H9 (cell line): ENCODE results near the gene ANK3. TPM values are rescaled to one million over a fixed set of nuclear protein-coding genes. Genes with fewer than 3 reads are reported as not detected.

Source experiments
- DNase-seq: peaks from one replicate; pipeline ENCODE4 v3.0.0-alpha.2; 2017
- H2AFZ ChIP-seq: one replicate; pipeline ENCODE4 v1.6.1; 2013; ENCODE audit warnings: mild to moderate bottlenecking, low read length, control low read depth, moderate library complexity
- H2AK5ac ChIP-seq: 2 replicates; pipeline ENCODE4 v1.6.1; 2013; ENCODE audit warnings: low read length, control low read depth, mixed read lengths; ENCODE audit not compliant: insufficient read length
- H2BK120ac ChIP-seq: one replicate; pipeline ENCODE4 v1.6.1; 2013; ENCODE audit warnings: low read depth, mild to moderate bottlenecking, low read length, control low read depth, inconsistent platforms; ENCODE audit not compliant: poor library complexity, severe bottlenecking
- H2BK12ac ChIP-seq: 2 replicates; pipeline ENCODE4 v1.6.1; 2013; ENCODE audit warnings: low read length, control low read depth, mixed read lengths, low read depth; ENCODE audit not compliant: insufficient read length
- H2BK15ac ChIP-seq: 2 replicates; pipeline ENCODE4 v1.6.1; 2013; ENCODE audit warnings: low read depth, low read length, control low read depth
- H2BK20ac ChIP-seq: one replicate; pipeline ENCODE4 v1.6.1; 2013; ENCODE audit warnings: low read depth, mild to moderate bottlenecking, low read length, control low read depth, inconsistent platforms; ENCODE audit not compliant: poor library complexity, severe bottlenecking
- H2BK5ac ChIP-seq: 2 replicates; pipeline ENCODE4 v1.6.1; 2013; ENCODE audit warnings: low read length, control low read depth, mixed read lengths; ENCODE audit not compliant: insufficient read length
- H3K14ac ChIP-seq: 2 replicates; pipeline ENCODE4 v1.6.1; 2013; ENCODE audit warnings: low read length, control low read depth; ENCODE audit not compliant: insufficient read depth
- H3K18ac ChIP-seq: 2 replicates; pipeline ENCODE4 v1.6.1; 2013; ENCODE audit warnings: low read depth, mild to moderate bottlenecking, mixed read lengths, low read length, control low read depth; ENCODE audit not compliant: insufficient read length
- H3K23ac ChIP-seq: 2 replicates; pipeline ENCODE4 v1.6.1; 2013; ENCODE audit warnings: low read length, control low read depth, mixed read lengths, low read depth; ENCODE audit not compliant: insufficient read length
- H3K23me2 ChIP-seq: 2 replicates; pipeline ENCODE4 v1.6.1; 2013; ENCODE audit warnings: low read depth, mild to moderate bottlenecking, mixed read lengths, low read length, control low read depth; ENCODE audit not compliant: insufficient read length, poor library complexity, severe bottlenecking
- H3K27ac ChIP-seq: 2 replicates; pipeline ENCODE4 v1.5.1; 2013; ENCODE audit warnings: low read length, control low read depth, mixed read lengths, low read depth; ENCODE audit not compliant: insufficient read length
- H3K27me3 ChIP-seq: 2 replicates; pipeline ENCODE4 v1.6.1; 2013; ENCODE audit warnings: low read length, control low read depth, inconsistent platforms; ENCODE audit not compliant: insufficient read depth
- H3K4ac ChIP-seq: 2 replicates; pipeline ENCODE4 v1.6.1; 2013; ENCODE audit warnings: low read depth, mild to moderate bottlenecking, control low read depth, inconsistent platforms, low read length, moderate library complexity
- H3K4me1 ChIP-seq: 2 replicates; pipeline ENCODE4 v1.6.1; 2013; ENCODE audit warnings: low read length, control low read depth, inconsistent platforms; ENCODE audit not compliant: insufficient read depth
- H3K4me2 ChIP-seq: 2 replicates; pipeline ENCODE4 v1.6.1; 2013; ENCODE audit warnings: low read length, control low read depth, mixed read lengths; ENCODE audit not compliant: insufficient read length, insufficient read depth
- H3K56ac ChIP-seq: 2 replicates; pipeline ENCODE4 v1.6.1; 2013; ENCODE audit warnings: low read depth, mild to moderate bottlenecking, mixed read lengths, low read length, control low read depth; ENCODE audit not compliant: insufficient read length
- H3K79me1 ChIP-seq: 2 replicates; pipeline ENCODE4 v1.6.1; 2013; ENCODE audit warnings: low read depth, mild to moderate bottlenecking, moderate library complexity, low read length, control low read depth, inconsistent platforms; ENCODE audit not compliant: insufficient read depth, poor library complexity, severe bottlenecking
- H3K79me2 ChIP-seq: 2 replicates; pipeline ENCODE4 v1.6.1; 2013; ENCODE audit warnings: low read length, control low read depth, inconsistent platforms; ENCODE audit not compliant: insufficient read depth
- H3K9ac ChIP-seq: 2 replicates; pipeline ENCODE4 v1.6.1; 2013; ENCODE audit warnings: low read length, control low read depth, mixed read lengths; ENCODE audit not compliant: insufficient read length; ENCODE audit errors: extremely low read depth
- H3K9me3 ChIP-seq: one replicate; pipeline ENCODE4 v1.6.1; 2013; ENCODE audit warnings: low read depth, low read length, inconsistent platforms; ENCODE audit not compliant: control insufficient read depth
- H3T11ph ChIP-seq: one replicate; pipeline ENCODE4 v1.6.1; 2013; ENCODE audit warnings: mild to moderate bottlenecking, low read length, control low read depth, inconsistent platforms
- H4K20me1 ChIP-seq: one replicate; pipeline ENCODE4 v1.6.1; 2013; ENCODE audit not compliant: control insufficient read depth, insufficient read length, insufficient read depth
- H4K5ac ChIP-seq: 2 replicates; pipeline ENCODE4 v1.6.1; 2013; ENCODE audit warnings: low read depth, mild to moderate bottlenecking, mixed read lengths, low read length, control low read depth; ENCODE audit not compliant: insufficient read length
- H4K8ac ChIP-seq: replicated peaks from 2 replicates; pipeline ENCODE4 v1.6.1; 2013; ENCODE audit warnings: low read length, control low read depth, mixed read lengths, low read depth; ENCODE audit not compliant: insufficient read length
- H4K91ac ChIP-seq: 2 replicates; pipeline ENCODE4 v1.6.1; 2013; ENCODE audit warnings: low read depth, mild to moderate bottlenecking, moderate library complexity, mixed read lengths, low read length, control low read depth; ENCODE audit not compliant: insufficient read length
- H3K27ac Mint-ChIP-seq, 3 experiments: 2 replicates in 2 of 3; 3 replicates in 1 of 3; pipeline ENCODE4 v1.8.0; 2020 to 2021; ENCODE audit warnings: mixed read lengths in 3 of 3, mild to moderate bottlenecking in 1 of 3, moderate library complexity in 1 of 3
- H3K27me3 Mint-ChIP-seq: 2 replicates; pipeline ENCODE4 v1.8.0; 2021; ENCODE audit warnings: low read depth, mild to moderate bottlenecking, moderate library complexity, mixed read lengths
- H3K36me3 Mint-ChIP-seq, 3 experiments: 2 replicates in 2 of 3; 3 replicates in 1 of 3; pipeline ENCODE4 v1.8.0; 2020 to 2021; ENCODE audit warnings: low read depth in 3 of 3, mixed read lengths in 3 of 3; ENCODE audit not compliant: insufficient read depth in 1 of 3
- H3K4me1 Mint-ChIP-seq, 2 experiments: 2 replicates each; pipeline ENCODE4 v1.8.0; 2020; ENCODE audit warnings: mixed read lengths in 2 of 2
- H3K4me3 Mint-ChIP-seq, 2 experiments: 2 replicates in 1 of 2; 3 replicates in 1 of 2; pipeline ENCODE4 v1.8.0; 2020 to 2021; ENCODE audit warnings: mild to moderate bottlenecking in 2 of 2, mixed read lengths in 2 of 2, moderate library complexity in 1 of 2
- H3K9me3 Mint-ChIP-seq, 2 experiments: 2 replicates in 1 of 2; 3 replicates in 1 of 2; pipeline ENCODE4 v1.8.0; 2020; ENCODE audit warnings: mild to moderate bottlenecking in 2 of 2, mixed read lengths in 2 of 2, moderate library complexity in 1 of 2
- CTCF ChIP-seq: fragments of 200-600 bp; sonication (generic); conservative IDR thresholded peaks from 3 replicates; pipeline ENCODE4 v1.8.0; 2021; ENCODE audit warnings: antibody characterized with exemption, mild to moderate bottlenecking
- WGBS: extraction: QIAGEN DNeasy Blood & Tissue Kit; methylation state at CpG from one replicate; pipeline ENCODE4 v1.1.7; 2013; ENCODE audit warnings: missing lambda C conversion rate, low lambda C conversion rate, mixed read lengths; ENCODE audit not compliant: insufficient read length; ENCODE audit errors: extremely low coverage; 5-methylcytosine and 5-hydroxymethylcytosine counted together
- total RNA-seq: library from RNA; stranded (reverse); gene quantifications from 2 replicates; pipeline ENCODE4 v1.2.1, GENCODE V29; 2021

ANK3 gene
- total RNA-seq, 1 experiment from 2014 or later, result 59.6 TPM

GRCh38 chr10:59991661-59992060 is 398.0 kb downstream of the ANK3 start:
- Mint-ChIP-seq H3K4me3 (peak overlapping the region in 1 of 2 experiments; percentile 52; a peak in 2 of 5 replicates), H3K27ac (peak overlapping the region in 2 of 3 experiments; percentile 87 to 89; a peak in 4 of 7 replicates)

More at GRCh38 chr10:59991661-59992060, 398.0 kb downstream of the ANK3 start:
- H3K9me3 ChIP-seq, result no peaks in the 10 kb centered on the region
- Mint-ChIP-seq H3K36me3 (peaks cover 0 to 27% (median 6%) of the 10 kb centered on the region in 3 experiments; a peak in 3 of 7 replicates), H3K9me3 (peaks cover 6 to 20% of the 10 kb centered on the region in 2 experiments; a peak in 4 of 5 replicates), H3K27me3 (no peaks in the 10 kb centered on the region), H3K4me1 (peaks cover 12 to 17% of the 10 kb centered on the region in 2 experiments)
- H2BK12ac ChIP-seq, result no peak overlapping the region
- H3K4ac ChIP-seq, result no peak overlapping the region
- no peak overlapping the region for H2BK20ac ChIP-seq
- no peak overlapping the region for H3K23ac ChIP-seq
- peaks cover 5% of the 10 kb centered on the region; the same call in 1 of the 2 replicates for H3K4me1 ChIP-seq
- no peak overlapping the region for H3K56ac ChIP-seq
- no peak overlapping the region for H2AK5ac ChIP-seq
- no peaks in the 10 kb centered on the region for H4K20me1 ChIP-seq
- no peak overlapping the region for H3K18ac ChIP-seq
- H3K9ac ChIP-seq, result no peak overlapping the region
- no peaks in the 10 kb centered on the region for H3K23me2 ChIP-seq
- H2BK5ac ChIP-seq, result no peak overlapping the region
- TF ChIP-seq CTCF, result no peak
- no peak overlapping the region for H4K91ac ChIP-seq
- H3K4me2 ChIP-seq, result peak overlapping the region; percentile 3
- H3K14ac ChIP-seq, result no peak overlapping the region
- H3K79me2 ChIP-seq, result no peaks in the 10 kb centered on the region
- no peak overlapping the region for H2BK120ac ChIP-seq
- H3K27ac ChIP-seq, result no peak overlapping the region
- H4K5ac ChIP-seq, result no peak overlapping the region
- H3T11ph ChIP-seq, result no peak overlapping the region
- no CpG with 5 or more reads among the region's 3 CpGs for WGBS
- H3K79me1 ChIP-seq, result no peaks in the 10 kb centered on the region
- no peaks in the 10 kb centered on the region for H3K27me3 ChIP-seq
- no peak overlapping the region for H2AFZ ChIP-seq
- no peak for DNase-seq
- no peak overlapping the region for H2BK15ac ChIP-seq
- no peak overlapping the region for H4K8ac ChIP-seq
